NCI-H345 treated with DMSO at 0.1 percent for 48 hours (cell line): Measurements from ENCODE around the gene CLDN5.

Source experiments
- DNase-seq: peaks from one replicate; lab custom pipeline; 2025; ENCODE audit not compliant: unreplicated experiment; lab: John Stamatoyannopoulos, UW

CLDN5 gene

DNA sequence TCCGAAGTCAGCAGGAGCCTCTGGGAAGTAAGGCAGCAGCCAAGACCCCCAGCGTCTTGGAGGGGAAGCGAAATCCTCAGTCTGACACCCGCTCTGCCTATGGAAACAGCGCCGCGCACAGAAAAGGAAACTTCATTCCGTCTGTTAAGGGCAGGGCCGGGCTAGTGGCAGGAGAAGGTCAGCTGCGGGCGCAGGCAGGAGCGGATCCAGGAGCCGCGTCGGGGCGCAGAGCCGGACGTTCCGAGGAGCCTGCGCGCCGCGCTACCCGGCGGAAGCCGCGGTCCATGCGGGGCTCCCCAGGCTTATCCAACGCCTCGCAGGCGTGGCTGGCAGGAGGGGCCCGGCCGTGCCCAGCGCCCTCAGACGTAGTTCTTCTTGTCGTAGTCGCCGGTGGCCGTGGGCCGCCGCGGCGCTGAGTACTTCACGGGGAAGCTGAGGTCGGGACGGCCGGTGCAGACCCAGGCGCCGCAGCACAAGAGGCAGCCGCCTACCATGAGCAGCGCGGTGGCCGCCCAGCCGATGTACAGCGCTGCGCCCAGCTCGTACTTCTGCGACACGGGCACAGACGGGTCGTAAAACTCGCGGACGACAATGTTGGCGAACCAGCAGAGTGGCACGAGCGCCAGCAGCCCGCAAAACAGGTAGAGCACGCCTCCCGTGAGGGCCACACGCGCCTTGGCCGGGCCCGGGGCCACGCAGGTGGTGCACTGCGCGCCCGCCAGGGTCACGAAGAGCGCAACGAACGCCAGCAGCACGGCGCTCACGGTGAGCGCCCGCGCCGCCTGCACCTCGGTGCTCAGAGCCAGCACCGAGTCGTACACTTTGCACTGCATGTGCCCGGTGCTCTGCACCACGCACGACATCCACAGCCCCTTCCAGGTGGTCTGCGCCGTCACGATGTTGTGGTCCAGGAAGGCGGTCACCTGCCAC lies 705 bp downstream of the CLDN5 start:
- no peak for DNase-seq

DNA sequence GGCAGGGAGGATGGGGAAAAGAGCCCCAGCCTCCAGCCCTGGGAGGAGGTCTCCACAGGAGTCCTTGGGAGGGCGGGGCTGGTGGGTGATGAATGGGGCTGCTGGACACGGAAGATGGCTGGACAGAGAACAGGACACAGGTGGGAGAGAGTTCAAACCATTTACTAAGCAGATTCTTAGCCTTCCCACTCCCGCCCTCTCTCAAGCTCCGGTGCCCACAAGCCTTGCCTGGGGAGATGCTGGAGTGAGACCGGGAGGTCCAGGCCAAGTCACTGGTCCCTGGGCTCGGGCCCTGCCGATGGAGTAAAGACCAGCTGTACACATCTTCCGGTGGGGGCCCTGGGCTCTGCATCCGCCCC lies 1.4 kb downstream of the CLDN5 start:
- no peak for DNase-seq

DNA sequence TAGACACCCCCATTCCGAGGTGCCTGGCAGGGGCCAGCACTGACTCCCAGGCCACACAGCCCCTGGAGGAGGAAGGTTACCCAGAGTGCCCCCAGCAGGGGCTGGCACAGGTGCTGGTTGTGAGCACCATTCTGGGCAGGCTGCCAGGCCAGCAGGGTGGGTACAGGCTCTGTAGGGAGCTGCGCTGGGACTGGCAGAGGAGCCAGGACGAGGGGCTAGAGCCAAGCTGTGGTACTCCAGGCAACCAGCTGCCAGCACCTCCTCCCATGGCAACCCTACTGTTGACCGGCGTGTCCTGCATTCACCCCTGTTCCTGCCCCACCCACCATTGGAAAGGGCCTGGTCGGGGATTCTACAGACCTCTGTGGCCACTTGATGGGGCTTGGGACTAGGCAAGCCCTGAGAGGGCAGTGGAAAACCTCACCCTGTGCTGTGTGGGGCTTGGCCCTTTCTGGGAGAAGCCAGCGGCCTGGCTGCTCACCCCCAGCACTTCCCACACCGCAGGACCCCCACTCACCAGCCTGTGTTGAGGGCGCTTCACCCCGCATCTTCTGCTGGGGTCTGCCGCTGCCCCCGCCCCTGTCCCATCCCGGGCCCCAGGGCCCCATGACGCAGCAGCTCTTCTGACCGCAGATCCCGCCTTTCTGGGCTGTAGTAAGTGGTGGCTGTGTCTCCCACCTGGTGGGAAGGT lies 1.9 kb downstream of the CLDN5 start:
- DNase-seq = peak; percentile 59

DNA sequence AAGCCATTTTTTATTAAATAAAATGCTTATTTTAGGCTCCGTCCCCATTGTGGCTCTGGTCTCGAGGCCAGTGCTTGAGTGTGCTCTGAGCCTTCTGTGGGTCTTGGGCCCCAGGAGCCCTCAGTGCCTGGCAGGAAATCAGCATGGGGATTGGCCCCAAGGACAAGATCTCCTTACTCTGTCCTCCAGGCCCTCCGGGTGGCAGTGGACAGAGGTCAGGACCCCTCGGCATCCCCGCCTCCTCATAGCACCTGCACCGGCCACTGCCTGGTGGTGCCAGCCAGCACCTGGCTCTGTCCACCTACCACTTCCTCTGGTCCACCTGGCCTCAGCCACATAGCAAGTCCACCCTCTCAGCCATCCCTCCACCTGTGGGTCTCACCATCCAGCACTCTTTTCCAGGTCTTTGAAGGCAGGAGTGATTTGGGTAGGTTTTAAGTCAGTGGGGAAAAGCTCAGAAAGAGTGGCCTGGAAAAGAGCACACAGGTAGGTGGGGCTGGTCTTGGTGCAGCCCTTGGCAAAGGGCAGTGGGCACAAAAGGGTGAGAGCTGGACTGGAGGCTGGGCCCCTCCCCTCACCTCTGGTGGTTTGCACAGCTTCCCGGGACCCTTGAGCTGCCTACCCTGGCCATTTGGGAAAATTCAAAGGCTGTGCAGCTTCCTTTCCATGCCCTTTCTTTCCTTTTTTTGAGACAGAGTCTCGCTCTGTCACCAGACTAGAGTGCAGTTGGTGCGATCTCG lies 3.5 kb downstream of the CLDN5 start:
- DNase-seq = no peak

DNA sequence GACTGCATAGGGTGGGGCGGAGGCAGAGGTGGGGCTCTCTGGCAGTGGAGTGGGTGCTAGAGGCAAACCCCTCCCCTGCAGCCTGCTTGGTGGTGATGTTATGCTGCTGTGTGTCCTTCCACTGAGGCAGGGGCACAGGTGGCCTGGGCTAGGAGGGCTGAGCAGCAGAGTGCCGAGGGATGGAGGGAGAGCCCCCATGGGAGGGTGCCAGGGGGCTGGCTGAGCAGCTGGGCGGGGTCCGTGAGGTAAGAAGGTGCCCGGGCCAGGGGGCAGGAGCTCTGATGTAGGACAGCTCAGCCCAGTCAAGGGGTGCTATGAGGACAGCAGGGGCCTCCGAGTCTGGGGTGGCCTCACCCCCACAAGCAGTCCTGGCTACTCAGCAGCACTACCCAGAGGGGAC lies 4.2 kb downstream of the CLDN5 start:
- DNase-seq = no peak

DNA sequence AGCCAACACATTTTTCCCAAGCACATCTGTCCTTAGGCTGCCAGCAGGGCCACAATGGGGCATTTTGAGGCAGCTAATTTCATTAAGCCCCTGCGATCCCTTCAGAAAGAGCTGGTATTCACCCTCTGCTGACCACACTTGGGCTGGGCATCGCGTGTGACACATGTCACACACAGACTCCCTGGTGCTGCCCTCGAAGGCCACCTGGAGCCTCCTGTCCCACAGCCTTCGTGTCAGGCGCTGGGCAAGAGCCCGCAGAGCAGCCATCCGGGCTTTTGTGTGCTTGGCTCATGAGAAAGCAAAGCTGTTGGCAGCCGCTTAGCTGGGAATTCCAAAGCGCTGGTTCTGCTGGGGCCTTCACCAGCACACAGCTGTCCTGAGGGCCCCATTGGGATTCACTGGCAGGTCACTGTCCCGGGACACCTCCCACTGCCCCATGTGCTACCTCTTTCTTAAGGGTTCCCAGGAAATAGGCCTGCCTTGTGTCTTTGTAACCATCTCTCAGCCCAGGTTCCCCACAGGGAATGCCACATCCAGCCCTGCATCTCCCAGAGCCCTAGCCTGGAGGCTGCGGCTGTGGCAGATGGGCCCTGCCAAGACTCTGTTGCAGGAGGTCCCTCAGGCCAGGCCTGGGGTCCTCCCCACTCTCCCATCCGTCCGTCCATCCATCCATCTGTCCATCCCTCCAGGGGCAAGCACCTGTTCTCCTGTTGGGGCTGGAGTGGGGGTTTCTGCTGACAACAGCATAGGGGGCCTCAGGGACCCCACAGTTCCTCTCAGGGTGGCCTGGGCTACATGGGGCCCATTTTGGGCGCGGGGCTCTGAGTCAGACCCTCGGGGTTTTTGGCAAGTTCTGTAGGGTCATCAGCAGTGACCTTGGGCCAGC lies 4.9 kb downstream of the CLDN5 start:
- no peak for DNase-seq

DNA sequence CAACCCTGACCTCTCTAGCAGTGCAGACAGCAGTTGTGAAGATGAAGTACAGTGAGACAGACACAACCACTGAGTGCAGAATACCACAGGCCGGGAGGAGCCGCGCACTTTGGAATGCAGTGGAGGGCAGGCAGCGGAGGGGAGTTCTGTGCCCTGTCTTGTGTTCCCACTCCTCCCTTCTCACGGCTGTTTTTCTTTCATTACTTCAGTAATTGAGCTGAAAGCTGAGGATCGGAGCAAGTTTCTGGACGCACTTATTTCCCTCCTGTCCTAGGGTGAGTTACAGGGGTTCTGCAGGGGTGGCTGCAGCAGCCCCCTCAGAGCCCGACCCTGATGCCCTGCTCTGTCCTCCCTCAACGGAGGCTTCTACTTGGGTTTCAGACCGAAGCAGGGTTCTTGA lies 5.6 kb downstream of the CLDN5 start:
- no peak for DNase-seq

DNA sequence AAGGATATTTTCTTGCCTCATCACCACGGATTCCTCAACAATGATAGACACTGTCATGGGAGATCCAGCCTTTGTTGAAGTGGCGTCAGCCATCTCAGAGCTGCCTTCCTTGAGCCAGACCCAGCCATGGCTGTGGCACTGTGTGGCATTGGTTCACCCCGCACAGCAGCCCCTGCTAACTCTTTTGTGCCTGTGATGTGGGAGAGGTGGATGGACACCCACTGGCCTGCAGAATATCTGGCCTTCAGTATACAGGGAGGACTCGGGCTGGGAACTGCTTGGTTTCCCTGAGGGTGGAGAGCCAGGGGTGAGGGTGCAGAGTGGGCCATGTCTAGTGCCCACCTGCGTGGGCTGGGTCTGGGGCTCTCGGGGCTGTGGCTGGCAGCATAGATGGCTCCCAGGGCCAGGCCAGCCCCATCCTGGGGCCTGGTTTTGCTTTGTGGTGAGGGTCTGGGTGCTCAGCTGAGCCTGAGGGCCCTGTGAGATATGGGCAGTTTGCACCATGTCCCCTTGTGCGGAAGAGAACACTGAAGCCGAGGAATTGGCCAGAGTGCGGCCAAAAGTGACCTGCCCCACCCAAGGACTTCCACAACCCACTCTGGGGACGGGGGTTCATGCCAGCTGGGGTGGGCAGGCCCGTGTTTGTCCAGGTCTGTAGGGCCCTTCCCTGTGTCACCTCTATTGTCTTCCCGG lies 6.1 kb downstream of the CLDN5 start:
- DNase-seq = no peak

DNA sequence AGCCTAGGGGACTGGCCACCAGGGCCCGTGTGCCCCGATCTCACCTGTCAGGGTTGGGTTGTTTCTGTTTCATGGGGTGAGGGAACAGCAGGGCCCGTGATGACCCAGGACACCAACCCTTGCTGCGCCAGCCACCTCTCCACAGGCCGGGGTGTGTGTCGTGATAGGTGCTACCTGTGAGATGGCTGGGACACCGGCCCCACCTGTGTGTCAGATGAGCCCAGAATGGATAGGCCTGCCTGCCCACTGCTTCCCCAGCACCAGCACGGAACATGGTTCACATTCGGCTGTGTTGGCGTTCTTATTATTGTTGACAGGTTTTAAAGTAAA lies 7.1 kb downstream of the CLDN5 start:
- no peak for DNase-seq

DNA sequence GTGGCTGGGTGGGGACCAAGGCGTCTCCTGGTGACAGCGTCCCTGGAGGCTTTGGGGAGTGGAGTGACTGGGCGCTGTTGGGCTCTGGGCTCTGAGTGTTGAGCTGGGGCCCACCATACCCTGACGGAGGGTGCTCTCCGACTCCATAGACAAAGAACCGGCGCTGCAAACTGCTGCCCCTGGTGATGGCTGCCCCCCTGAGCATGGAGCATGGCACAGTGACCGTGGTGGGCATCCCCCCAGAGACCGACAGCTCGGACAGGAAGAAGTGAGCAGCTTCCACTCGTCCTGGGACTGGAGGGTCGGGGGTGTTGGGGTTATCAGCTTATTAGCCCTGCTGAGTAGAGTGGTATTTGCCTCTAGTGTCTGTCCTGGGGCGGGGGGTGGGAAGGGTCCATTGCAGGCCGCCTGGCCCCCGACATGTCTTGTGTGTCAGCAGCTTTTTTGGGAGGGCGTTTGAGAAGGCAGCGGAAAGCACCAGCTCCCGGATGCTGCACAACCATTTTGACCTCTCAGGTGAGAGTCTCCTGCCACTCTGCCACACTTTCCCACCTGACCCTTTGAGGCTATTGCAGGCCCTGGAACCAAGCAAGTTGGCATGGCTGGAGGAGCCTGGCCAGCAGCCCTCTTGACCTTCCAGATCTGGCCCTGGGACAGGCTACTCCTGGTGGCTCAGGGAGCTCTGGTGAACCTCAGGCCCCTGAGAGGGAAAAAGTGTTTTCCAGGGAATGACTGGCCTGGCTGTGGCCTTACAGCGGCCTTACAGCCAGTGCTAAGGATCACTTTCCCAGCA lies 7.6 kb downstream of the CLDN5 start:
- DNase-seq = no peak

DNA sequence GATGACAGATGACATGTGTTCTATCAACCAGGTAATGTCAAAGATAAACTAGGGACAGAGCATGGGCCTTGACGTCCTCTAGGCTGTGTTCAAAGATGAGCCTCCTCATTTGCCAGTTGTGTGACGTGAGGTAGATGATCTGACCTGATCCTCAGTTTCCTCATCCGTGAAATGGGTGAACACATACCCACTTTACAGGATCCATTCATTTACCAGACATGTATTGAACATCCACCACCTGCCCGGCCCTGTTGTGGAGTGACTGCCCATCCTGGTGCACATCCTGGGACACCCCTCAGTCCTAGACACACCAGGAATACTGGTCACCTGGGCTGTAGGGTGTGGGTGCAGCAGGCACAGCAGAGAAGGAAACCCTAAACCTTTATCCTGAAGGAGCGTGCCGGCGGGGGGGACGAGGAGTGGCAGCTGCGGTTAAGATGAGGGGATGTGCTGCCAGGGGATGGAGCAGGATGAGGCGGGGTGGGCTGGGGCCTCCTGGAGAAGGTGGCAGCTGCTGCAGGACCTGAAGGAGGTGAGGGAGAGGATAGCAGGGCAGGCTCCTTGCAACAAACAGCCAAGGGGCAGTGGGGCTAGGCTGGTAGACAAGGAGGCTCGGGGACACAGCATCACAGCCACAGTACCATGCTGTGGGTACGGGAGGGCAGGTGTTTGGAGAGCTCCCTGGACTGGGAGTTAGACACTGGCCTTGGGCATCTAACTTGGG lies 8.4 kb downstream of the CLDN5 start:
- no peak for DNase-seq

DNA sequence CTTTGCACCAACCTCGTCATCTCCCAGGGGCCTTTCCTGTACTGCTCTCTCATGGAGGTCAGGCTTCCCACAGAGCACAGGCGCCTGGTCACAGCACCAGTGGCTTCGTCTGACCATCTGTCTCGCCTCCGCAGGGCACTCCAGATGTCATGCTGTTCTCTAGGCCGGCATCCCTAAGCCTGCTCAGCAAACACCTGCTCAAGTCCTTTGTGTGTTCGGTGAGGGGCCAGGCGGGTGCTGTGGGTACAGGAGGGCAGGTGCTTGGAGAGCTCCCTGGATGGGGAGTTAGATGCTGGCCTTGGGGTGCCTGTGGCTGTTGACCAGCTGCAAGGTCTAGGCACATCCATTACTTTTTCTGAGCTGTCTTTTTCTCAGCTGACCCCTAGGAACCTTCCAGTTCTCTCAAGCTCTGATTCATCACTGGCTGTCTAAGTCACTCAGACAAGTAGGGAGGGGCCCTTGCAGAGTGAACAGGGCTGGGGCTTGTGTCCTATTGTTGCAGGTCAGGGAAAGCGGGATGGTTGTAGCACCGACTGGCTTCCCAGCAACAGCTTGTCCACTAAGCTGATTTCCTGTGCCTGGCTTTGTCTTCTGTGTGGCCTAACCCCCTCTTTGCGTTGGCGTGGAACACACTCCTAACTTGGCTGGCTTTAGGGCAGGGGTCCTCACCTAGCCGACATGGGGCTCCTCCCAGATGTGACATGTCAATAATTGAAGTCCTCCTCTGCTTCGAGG lies 9.2 kb downstream of the CLDN5 start:
- peak; percentile 34 for DNase-seq

DNA sequence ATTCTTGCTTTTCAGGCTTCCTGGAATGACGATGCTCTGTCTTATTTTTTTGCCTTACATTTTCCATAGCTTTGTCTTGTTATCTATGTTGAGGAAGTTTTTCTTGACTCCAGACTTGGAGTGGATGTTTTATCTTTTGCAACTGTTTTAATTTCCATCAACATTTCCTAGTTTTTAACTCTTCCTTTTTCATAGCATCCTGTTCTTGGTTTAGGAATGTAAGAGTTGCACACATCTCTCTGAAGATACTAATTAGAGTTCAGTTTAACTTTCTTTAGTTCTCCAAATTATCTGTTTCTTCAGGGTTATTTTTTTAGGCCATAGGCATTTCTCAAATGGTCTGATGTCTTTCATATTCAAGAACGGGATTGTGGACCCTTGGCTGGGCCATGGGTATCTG lies 10.4 kb downstream of the CLDN5 start:
- no peak for DNase-seq

DNA sequence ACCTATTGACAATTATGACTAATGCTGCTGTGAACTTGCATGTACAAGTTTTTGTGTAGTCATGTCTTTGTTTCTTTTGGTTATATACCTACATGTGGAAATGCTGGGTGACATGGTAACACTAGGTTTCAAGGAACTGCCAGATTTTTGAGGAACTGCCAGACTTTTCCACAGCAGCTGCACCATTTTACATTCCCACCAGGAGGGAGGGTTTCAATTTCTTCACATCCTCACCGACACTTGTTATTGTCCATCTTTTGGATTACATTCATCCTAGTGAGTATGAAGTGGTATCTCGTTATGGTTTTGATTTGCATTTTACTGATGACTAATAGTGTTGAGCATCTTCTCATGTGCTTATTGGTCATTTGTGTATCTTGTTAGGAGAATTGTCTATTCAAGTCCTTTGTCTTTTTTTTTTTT lies 13.3 kb downstream of the CLDN5 start:
- DNase-seq = no peak

DNA sequence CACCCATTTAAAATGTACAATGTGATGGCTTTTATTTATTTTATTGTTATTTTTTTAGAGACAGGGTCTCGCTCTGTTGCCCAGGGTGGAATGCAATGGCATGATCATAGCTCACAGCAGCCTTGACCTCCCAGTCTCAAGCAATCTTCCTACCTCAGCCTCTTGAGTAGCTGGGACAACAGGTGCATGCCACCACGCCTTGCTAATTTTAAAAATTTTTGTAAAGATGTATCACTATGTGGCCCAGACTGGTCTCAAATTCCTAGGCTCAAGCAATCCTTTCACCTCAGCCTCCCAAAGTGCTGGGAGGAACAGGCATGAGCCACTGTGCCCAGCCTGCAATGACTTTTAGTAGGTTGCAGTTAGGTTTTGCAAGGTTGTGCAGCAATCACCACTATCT lies 14.3 kb downstream of the CLDN5 start:
- no peak for DNase-seq

DNA sequence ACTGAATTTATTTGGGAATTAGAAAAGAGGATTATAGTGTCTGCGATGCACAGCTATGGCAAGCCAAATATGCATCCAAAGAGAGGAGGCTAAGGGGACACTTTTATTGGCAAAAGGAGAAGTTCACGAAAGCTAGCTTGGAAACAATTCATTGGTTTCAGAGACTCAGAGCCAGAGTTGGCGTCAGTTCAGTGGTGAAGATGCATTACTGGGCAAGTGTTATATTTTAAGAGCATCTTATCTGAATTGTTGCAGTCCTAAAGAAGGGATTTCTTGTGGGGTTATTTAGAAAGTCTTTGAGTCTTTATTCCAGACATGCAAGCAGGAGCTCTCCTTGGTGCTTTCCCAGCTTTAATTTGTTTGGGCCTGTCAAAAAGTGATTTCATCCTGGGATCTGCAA lies 15.0 kb downstream of the CLDN5 start:
- no peak for DNase-seq

DNA sequence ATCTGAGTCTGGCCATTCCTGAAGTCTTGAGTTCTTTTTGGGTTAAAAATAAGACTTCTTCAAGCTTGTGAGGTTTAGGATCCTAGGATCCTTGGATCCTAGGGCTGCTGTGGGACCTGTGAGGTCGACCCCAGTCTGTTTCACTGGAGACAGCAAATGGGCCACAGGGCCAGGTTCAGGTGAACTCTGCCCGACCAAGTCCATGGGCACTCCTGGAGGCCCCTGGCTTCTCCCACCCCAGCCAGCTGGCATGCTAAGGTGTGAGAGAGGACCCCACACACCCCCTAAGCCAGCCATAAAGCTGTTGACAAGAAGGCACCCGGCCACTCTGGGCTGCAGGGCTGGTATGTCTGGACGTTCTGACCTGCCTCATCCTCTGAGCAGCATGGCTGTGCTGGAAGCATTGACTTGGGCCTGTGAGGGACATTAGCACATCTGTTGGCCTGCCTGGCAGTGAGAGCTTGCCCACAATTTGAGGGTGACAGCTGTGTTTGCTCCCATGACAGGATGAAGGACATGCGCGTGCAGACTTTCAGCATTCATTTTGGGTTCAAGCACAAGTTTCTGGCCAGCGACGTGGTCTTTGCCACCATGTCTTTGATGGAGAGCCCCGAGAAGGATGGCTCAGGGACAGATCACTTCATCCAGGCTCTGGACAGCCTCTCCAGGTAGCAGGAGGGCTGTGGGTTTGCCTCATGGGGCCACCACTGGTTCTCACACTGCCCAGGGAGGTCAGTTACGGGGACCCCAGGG lies 16.0 kb downstream of the CLDN5 start:
- no peak for DNase-seq

DNA sequence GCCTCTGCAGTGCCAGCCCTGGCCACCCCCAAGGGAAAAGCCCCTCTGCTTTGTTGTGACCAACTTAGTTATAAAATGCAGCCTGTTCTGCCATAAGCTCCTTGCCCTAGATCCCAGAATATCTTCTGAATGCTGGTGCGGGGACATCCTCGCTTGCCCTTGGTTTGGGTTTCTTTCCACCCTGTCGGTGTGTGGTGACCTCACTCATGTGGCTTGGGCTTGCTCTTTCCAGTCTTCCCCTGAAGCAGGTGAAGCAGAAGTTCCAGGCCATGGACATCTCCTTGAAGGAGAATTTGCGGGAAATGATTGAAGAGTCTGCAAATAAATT lies 16.7 kb downstream of the CLDN5 start:
- DNase-seq = no peak
